GM12892 (cell line): Measurements from ENCODE around the gene ATP8B3.

Source experiments
- POLR2A ChIP-seq: IDR thresholded peaks from 2 replicates; pipeline ENCODE4 v1.6.1; 2011; ENCODE audit warnings: low read depth, low read length, control low read depth
- TAF1 ChIP-seq: IDR thresholded peaks from 2 replicates; pipeline ENCODE4 v1.6.1; 2011; ENCODE audit warnings: low read depth, mild to moderate bottlenecking, control low read depth, low read length, borderline replicate concordance

DNA sequence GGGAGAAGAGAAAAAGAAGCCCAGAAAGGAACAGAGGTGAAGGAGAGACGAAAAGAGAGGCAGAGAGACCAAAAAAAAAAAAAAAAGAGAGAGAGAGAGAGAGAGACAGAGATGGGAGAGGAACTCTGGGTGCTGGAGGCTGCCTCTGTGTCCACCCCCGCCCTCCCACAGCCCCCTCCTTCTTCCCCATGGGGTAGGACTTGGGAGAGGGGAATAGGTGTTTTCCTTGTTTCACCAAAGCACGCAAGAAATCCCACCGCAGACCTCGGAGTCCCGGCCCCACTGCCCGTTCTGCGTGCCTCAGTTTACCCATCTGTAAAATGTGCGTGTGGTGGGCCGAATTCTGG is 53.9 kb downstream of the ATP8B3 start:
- TF ChIP-seq TAF1 (no peak), POLR2A (no peak)
